SK-N-MC (cell line): Measurements from ENCODE around the gene P2RX3.

Experiments used
- DNase-seq: peaks from one replicate; pipeline ENCODE4 v3.0.0-alpha.2; 2011; ENCODE audit warnings: low read depth, low spot score
- H3K27ac ChIP-seq: fragments of 200-600 bp; sonication (generic); 2 replicates; pipeline ENCODE4 v1.5.1; 2016; ENCODE audit warnings: mixed run types
- H3K36me3 ChIP-seq: fragments of 200-600 bp; sonication (generic); 2 replicates; pipeline ENCODE4 v1.6.1; 2017; ENCODE audit warnings: antibody characterized with exemption, low read length, mixed read lengths; ENCODE audit not compliant: insufficient read depth
- H3K4me3 ChIP-seq: fragments of 200-600 bp; sonication (generic); 2 replicates; pipeline ENCODE4 v1.5.1; 2016
- H3K9ac ChIP-seq: fragments of 200-600 bp; sonication (generic); 2 replicates; pipeline ENCODE4 v1.8.0; 2017; ENCODE audit warnings: mixed run types, mixed read lengths; ENCODE audit not compliant: insufficient read length
- H3K9me3 ChIP-seq: fragments of 200-600 bp; sonication (generic); 2 replicates; pipeline ENCODE4 v1.6.1; 2017; ENCODE audit warnings: low read depth, mild to moderate bottlenecking, antibody characterized with exemption, low read length, moderate library complexity, mixed read lengths
- EZH2 ChIP-seq: fragments of 200-600 bp; sonication (generic); IDR thresholded peaks from one replicate; pipeline ENCODE4 v1.6.1; 2017; ENCODE audit warnings: antibody characterized with exemption
- FOXP2 ChIP-seq: optimal IDR thresholded peaks from 2 replicates; pipeline ENCODE3; 2011; ENCODE audit warnings: mild to moderate bottlenecking, moderate library complexity; ENCODE audit not compliant: insufficient read depth; ENCODE audit errors: extremely low read length, control extremely low read depth
- POLR2AphosphoS5 ChIP-seq: IDR thresholded peaks from 2 replicates; pipeline ENCODE4 v1.6.1; 2012; ENCODE audit warnings: mild to moderate bottlenecking, low read depth, low read length, borderline replicate concordance

Gene P2RX3

DNA sequence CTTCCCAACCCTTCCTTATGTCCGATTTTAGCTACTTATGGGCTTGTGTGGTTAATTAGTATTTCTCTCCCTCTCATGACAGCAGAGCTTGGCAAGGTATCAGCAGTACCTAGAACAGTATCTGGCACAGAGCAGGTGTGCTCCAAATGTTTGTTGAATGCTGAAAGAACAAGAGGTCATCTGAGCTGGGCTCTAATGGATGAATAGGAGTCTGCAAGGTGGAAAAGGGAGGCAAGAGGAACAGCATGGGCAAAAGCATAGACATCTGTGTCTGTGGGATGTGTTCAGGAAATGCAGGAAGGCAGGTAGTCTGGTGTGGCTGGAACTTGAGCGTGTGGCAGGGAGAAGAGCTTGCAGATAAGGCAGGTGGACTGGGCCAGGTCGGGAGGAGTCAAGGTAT is 23.8 kb downstream of the P2RX3 start:
- TF ChIP-seq POLR2AphosphoS5 (no peak), EZH2 (no peak), FOXP2 (no peak)
- no peak for DNase-seq
- no peak overlapping the region for H3K27ac ChIP-seq
- H3K9me3 ChIP-seq, result no peaks in the 10 kb centered on the region
- no peaks in the 10 kb centered on the region for H3K36me3 ChIP-seq
- H3K4me3 ChIP-seq, result no peak overlapping the region
- H3K9ac ChIP-seq, result no peak overlapping the region

DNA sequence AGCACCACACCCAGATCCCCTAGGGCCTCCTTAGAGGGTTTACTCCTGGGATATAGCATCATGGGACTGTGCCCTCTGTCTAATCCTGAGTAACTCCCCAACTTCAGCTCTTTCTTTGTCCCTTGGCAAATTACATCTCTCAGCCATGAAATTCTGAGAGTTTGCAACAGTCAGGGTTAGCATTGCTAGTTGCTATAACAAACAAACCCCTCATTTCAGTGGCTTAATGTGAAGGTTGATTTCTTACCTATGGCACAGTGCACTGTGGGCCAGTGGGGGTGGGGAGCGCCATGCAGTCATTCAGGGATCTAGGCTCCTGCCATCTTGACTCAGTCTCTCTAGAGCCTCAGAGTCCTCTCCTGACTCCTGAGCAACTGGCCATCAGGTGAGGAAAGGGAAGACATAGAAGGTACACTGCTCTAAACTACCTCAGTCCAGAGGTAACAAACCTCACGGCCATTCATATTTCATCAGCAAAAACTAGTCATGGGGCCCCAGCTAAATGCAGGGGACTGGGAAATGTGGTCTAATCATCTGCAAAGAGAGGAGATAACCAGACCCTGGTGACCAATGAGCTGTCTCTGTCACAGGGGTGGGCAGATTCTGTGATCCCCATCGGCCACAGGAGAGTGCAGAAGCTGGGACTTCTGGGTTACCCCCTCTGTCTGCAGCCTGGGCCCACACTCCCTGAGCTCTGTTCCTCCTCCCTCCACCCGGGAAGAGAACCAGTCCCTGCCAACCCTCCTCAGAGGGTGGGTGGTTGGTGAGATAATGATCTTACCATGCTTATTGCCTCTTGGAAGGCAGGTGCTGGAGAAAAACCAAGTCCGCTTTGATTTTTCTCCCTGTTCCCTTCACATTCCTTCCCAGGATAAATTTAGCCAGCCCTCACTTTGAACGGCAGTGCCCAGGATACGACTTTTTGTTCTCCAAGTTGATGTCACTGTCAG is 25.3 kb downstream of the P2RX3 start:
- no peaks in the 10 kb centered on the region for H3K9me3 ChIP-seq
- H3K27ac ChIP-seq, result no peak overlapping the region
- DNase-seq, result no peak
- H3K4me3 ChIP-seq, result no peak overlapping the region
- no peak overlapping the region for H3K9ac ChIP-seq
- H3K36me3 ChIP-seq, result no peaks in the 10 kb centered on the region
- no peak for TF ChIP-seq POLR2AphosphoS5
- no peak for TF ChIP-seq FOXP2

DNA sequence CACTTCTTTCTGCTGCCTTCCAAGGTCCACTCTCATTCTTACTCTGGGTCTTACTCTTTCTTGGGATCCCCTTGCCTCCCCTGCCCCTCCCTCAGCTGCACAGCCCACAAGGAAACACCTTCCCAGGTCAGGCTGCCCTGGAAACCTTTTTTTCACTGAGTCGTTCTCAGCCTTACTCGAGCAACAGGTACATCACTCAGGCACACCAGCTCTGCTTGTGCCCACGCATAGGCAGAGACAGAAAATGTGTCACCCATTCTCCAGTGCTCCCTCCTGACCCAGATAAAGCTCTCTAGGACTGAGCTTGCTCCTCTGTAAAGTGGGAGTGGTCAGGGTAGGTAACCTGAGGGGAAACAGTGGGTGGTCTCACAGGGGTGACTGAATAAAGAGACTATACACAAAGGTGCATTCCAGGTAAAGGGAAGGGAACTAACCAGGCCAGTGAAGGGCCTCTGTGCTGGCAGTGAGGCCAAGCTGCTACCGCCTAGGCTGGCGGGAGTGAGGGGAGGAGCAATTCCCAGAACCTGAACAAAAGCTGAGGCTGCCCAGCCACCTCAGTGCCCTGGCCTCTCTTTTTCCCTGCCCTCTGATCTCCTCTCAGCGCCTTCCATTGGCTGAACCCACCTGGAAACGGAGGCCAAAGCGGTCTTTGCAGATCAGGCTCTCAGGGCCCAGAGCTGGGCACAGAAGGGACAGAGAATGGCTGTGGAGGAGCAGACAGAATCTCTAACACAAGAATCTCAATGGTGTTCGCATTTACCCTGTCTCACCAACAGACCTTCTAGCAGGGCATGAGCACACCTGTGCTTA is 26.9 kb downstream of the P2RX3 start:
- Histone ChIP-seq H3K36me3 (no peaks in the 10 kb centered on the region), H3K9me3 (no peaks in the 10 kb centered on the region), H3K4me3 (no peak overlapping the region), H3K27ac (no peak overlapping the region), H3K9ac (no peak overlapping the region)
- TF ChIP-seq FOXP2, result no peak
- no peak for TF ChIP-seq EZH2
- no peak for TF ChIP-seq POLR2AphosphoS5
- no peak for DNase-seq

DNA sequence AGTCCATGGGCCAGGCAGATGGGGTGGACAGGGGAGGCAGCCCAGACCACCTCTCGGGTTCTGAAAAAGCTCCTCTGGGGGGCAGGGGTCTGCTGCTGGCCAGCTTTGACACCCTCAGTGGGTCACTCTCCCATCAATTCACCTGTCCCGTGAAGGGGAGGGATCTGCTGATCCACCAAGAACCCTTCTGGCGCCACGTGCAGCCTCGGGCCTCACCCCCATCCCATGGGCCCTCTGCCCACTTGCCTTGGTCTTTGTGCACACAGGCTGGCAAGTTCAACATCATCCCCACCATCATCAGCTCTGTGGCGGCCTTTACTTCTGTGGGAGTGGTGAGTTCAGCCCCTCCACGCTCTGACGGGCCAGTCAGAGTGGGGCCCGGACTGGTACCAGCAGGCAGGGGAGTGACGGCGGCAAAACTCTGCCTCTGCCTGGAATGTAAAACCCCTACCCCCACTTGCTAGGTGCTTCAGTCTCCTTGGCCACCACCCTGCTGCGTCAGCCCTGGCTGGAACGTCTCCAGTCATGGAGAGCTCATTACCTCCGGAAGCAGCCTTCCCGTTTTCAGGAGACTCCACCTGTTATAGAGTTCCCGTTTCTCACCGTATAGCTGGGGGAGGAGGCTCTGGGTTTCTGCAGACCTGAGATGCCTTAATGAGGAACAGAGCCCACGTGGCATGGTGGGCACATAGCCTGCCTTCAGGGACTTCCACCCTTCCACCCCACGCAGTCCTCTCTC is 30.1 kb downstream of the P2RX3 start:
- H3K9me3 ChIP-seq, result no peaks in the 10 kb centered on the region
- no peak for DNase-seq
- no peak overlapping the region for H3K4me3 ChIP-seq
- no peak overlapping the region for H3K27ac ChIP-seq
- H3K9ac ChIP-seq, result no peak overlapping the region
- no peaks in the 10 kb centered on the region for H3K36me3 ChIP-seq
- TF ChIP-seq POLR2AphosphoS5 (no peak), FOXP2 (no peak), EZH2 (no peak)

DNA sequence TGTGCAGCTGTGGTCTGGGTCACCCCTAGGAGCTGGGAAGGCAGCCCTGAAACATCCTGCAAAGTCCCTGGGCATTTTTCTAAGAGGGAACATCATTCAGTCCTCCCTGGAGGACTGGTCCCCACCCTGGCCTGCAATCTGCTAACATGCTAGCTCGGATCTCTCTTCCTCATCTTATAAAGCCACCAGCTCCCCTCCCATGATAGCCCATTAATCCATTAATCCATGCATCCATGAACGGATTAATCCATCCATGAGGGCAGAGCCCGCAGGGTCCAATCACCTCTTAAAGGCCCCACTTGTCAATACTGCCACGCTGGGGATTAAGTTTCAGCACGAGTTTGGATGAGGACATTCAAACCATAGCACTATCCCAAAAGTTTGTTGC is 30.7 kb downstream of the P2RX3 start:
- Histone ChIP-seq H3K36me3 (no peaks in the 10 kb centered on the region), H3K27ac (no peak overlapping the region), H3K4me3 (no peak overlapping the region), H3K9ac (no peak overlapping the region), H3K9me3 (no peaks in the 10 kb centered on the region)
- no peak for DNase-seq
- TF ChIP-seq EZH2 (no peak), POLR2AphosphoS5 (no peak), FOXP2 (no peak)

DNA sequence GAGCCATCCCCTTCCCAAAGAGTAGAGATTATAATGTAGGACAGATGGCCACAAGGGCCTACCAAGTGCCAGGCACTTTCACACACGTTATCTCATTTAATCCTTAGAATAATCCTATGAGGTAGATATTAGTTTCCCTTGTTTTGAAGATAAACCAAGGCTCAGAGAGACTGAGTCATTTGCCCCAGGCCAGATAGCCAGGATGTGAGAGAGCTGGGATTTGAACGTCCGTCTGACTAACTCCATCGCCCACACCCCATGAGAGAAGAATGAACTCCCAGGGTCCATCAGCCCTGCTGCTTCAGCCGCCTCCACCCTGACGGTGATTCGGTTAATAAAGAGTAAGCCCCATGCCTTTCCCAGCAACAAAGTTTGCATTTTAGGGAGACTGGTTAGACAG is 32.1 kb downstream of the P2RX3 start:
- no peaks in the 10 kb centered on the region for H3K9me3 ChIP-seq
- DNase-seq, result no peak
- no peaks in the 10 kb centered on the region for H3K36me3 ChIP-seq
- TF ChIP-seq EZH2, result no peak
- no peak for TF ChIP-seq POLR2AphosphoS5
- no peak for TF ChIP-seq FOXP2
- H3K9ac ChIP-seq, result no peak overlapping the region
- H3K27ac ChIP-seq, result no peak overlapping the region
- H3K4me3 ChIP-seq, result no peak overlapping the region

DNA sequence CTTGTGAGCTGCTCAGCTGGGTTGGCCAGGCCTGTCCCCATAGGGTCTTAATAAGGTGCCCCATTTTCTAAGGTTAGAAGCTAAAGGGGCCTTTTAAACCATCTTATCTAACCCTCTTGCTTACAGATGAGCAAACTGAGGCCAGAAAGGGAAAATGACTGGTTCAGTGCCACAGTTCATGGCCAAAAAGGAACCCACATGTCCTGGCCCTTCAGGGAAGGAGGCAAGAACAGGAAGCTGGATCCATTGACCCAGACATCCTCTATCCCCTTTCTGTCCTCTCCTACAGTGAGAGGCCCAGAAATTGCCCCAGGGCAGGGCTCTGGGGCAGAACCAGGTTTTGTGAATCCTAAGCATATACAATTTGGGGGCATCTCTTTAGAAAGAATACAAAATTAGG is 32.8 kb downstream of the P2RX3 start:
- no peak for DNase-seq
- no peak for TF ChIP-seq EZH2
- no peak for TF ChIP-seq FOXP2
- no peak for TF ChIP-seq POLR2AphosphoS5
- H3K36me3 ChIP-seq, result no peaks in the 10 kb centered on the region
- H3K4me3 ChIP-seq, result no peak overlapping the region
- no peaks in the 10 kb centered on the region for H3K9me3 ChIP-seq
- no peak overlapping the region for H3K27ac ChIP-seq
- H3K9ac ChIP-seq, result no peak overlapping the region

DNA sequence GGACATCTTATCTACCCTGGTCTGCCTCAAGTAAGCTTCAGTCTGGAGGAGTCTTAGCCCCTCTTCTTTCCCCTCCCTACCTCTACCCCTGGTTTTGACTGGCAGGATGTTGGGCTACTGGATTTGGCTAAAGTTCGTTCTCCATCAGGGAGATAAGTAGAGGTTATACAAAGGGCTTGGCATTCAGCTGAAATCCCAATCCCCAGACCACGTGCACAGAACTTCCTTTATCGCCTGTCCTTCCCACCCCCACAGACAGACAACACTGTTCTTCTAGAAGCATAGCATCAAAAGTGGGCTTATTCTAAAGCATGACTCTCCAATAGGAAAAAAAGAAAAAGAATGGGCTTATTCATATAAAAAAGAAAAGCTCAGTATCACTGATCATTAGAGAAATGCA is 35.0 kb downstream of the P2RX3 start:
- no peak overlapping the region for H3K4me3 ChIP-seq
- H3K27ac ChIP-seq, result no peak overlapping the region

More for the DNA sequence above, 35.0 kb downstream of the P2RX3 start:
- Histone ChIP-seq H3K9ac (no peak overlapping the region), H3K36me3 (no peaks in the 10 kb centered on the region), H3K9me3 (no peaks in the 10 kb centered on the region)
- no peak for DNase-seq
- TF ChIP-seq EZH2 (no peak), POLR2AphosphoS5 (no peak), FOXP2 (no peak)
